Glomerular visceral epithelial cell (primary cell): ENCODE measurements around the gene ELN.
"Not testable (repeated sequence)": the region's sequence is repeated elsewhere in the genome, so short reads cannot be mapped to it uniquely, and the experiment has no call there.

Source experiments
- DNase-seq: peaks from one replicate; pipeline ENCODE4 v3.0.0-alpha.2; 2016; ENCODE audit errors: extremely low spot score

The ELN gene

GRCh38 chr7:74000489-74001149 lies 27.4 kb upstream of the ELN start:
- no peak for DNase-seq

DNA sequence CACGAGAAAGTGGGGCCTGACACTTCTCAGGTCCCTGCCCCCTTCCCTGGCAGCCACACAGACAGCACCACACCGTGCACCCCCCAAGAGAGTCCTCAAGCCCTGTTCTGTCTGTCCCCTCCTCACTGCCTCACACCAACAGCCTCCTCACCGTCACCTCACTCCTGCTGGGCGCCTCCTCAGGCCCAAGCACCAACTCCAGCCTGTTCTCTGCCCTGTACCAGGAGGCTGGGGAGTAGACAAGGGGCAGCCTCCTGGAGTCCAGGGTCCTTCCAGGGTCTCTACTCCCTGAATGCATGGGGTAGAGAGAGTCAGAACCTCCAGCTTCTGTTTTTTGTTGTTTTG lies 26.9 kb upstream of the ELN start:
- DNase-seq, result no peak

- peak; percentile 82 for DNase-seq
Observed at GRCh38 chr7:74002474-74003017, 25.4 kb upstream of the ELN start.

DNA sequence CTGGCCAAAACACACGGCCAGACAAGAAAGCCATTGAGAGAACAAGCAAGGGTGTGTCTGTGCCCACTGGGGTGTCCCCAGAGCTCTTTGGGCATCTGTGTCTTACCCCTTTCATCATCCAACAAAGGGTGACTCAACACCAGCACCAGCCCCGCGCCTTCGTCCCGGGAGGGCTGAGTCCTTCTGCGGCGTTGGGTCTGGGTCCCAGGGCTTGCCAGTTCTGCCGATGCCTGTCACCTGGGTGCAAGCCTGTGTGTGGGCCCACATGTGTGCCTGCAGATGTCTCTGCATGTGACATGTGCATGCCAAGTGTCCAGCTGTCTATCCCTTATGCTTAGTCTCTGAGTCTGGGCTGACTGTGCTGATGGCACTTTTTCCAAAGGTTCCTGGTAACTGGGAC lies 24.4 kb upstream of the ELN start:
- no peak for DNase-seq

DNA sequence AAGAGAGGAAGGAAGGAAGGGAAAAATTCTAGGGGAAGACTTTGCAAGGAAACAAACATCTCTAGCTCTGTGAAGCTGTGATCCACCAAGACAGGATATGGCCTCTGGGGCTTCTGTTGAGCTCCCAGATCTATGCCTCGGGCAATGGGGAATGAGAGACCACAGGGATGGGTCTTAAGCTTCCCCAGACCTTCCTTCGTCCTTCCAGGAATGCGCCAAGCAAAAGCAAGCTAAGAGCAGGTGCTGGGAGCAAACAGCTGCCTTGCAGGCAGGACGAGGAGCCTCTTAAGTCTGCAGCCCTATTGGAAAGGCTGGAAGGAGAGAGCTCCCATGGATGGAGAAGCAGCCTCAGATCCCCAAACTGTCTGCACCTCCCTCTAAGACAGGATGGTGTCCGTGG lies 21.9 kb upstream of the ELN start:
- DNase-seq, result no peak

DNA sequence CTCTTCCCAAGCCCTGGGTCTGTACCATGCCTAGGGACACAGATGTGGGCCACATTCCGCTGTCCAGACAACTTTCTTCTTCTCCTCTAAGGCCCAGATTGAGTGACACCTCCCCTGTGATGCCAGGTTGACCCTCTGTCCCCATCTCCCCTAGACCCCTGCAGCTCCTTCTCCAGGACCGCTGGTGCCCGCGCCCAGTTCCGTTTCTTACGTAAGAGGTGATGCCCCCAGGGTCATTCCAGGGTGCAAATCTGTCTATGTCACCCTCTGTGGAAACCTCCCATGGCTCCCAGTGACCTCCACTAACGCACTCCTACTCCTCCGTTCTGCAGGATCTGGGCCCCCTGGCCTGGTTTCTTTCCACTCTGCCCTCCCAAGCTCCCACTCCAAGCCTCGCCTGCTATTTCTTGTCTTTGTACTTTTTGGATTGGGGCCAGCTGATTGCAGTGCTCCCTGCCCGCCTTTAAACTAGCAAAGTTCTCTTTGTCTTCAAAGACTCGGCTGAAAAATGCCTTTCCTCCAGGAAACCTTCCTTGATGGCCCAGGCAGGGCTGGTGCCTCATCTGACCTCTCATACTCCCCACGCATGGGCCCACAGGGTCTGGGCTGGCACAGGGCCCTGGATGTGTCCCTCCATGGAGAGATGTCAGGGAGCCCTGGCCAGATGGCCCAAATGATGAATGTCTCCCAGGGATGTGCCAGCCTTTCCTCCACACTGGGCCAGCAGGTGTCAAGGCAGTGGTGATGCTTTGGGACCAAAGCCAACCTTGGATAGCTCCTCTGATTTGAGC lies 21.3 kb upstream of the ELN start:
- DNase-seq, result no peak

DNA sequence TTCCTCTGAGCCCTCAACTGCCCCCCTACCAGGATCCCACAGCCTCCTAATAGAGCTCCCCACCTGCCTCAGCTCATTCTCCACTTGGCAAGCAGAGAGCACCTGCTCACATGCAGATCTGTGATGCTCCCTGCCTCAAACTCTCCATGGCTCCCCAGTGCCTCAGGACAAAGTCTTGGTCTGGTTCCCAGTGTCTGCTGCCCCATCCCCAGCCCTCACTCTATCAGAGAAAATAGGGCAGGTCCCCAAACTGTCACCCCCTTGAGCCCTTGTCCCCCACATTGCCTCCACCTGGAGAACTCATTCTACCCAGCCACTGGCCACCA lies 20.8 kb upstream of the ELN start:
- no peak for DNase-seq

DNA sequence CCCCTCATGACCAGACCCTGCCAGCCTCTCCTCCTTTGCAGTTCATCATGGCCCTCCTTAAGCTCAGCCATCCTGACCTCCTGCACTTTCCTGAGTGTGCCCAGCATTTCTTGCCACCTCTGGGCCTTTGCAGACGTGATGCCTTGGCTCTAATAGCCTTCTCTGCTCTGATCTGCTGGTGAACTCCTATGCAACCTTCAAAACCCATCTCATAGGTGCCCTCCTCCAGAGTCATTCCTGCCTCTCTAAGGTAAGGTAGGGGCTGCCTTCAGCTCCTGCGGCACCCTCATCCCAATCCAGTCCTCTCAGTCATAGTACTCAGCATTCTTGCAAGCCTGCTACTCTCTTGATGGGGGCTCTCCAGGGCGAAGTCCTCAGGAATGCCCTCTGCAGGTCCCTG lies 19.3 kb upstream of the ELN start:
- DNase-seq, result no peak

DNA sequence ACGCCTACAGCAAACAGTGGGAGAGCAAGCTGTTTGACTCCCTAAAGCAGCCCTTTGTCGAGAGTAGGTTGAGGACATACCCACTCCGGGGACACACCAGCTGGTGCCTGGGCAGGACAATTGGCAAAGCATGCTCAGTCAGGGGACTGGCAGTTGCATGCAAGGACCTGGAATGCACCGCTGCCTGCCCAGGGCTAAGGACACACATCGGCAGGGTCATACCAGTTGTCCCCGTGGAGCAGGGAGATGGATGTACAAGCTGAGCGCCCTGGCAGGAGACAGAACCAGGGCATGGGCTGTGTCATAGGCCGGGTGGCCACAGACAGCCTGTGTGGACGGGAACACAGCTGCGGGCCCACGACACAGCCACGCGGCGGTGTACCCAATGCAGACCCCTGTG lies 18.3 kb upstream of the ELN start:
- DNase-seq, result no peak

DNA sequence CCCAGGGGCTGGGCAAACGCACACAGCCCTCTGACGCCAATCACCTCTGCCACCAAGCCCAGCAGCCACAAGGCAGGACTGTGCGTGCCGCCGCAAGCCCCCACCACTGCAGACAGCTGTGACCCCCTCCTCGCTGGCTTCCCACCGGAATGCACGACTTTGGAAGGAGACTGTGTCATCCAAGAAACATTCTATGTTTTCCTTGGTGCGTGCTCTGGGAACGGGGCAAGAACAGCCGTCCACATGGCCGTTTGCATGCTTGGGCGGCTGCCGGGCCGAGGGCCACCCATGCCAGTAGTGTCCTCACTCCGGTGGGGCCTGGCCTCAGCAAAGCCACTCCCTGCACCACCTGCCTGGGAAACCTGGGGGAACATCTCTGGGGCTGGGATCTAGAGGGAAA lies 17.6 kb upstream of the ELN start:
- DNase-seq, result peak; percentile 45

DNA sequence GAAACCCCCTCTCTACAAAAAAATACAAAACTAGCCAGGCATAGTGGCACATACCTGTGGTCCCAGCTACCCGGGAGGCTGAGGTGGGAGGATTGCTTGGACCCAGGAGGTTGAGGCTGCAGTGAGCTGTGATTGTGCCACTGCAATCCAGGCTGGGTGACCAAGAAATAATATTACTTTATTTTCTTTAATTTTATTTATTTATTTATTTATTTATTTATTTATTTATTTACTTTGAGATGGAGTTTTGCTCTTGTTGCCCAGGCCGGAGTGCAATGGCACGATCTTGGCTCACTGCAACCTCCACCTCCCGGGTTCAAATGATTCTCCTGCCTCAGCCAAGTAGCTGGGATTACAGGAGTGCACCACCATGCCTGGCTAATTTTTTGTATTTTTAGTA lies 16.6 kb upstream of the ELN start:
- not testable (repeated sequence) for DNase-seq

DNA sequence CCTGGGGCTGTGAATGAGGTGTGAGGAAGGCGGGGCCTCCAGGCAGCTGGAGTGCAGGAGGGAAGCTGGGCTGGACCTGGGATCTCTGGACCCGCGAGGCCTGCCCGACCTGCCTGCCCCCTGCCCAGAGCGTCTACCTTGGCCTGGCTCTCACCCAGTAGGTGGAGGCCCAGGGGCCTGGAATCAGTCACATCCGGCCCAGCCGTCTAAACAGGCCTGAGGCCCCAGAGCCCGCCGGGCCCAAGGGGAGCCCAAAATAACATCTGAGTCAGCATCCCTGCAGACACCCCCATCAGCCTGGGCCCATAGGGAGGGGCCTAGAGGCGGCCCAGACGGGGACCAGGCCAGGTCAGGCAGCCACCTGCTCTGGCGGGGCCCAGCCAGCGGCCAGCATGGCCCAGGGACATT lies 15.1 kb upstream of the ELN start:
- DNase-seq, result peak; percentile 49

- DNase-seq, result no peak
Observed at GRCh38 chr7:74013539-74014272, 14.3 kb upstream of the ELN start.

GRCh38 chr7:74014931-74015330 lies 13.0 kb upstream of the ELN start:
- no peak for DNase-seq

GRCh38 chr7:74015670-74016069 lies 12.3 kb upstream of the ELN start:
- no peak for DNase-seq

DNA sequence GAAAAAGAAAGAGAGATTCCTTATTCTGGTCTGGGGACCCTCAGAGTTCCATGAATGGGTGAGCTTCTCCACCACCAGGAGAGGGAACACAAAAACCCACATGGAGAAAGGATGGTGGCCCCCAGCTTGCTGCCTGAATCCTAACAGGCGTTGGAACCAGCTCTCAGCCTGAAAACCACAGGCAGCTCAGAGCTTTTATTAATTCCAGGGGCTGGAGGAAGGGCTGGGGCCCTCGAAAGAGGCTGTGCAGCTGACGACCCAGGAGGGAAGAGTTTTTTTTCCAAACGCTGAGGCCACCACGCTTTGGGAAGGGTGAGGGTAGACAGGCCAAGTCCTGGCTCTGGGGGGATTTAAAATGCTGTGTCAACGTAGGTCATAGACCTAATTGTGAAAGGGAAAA lies 10.8 kb upstream of the ELN start:
- no peak for DNase-seq

DNA sequence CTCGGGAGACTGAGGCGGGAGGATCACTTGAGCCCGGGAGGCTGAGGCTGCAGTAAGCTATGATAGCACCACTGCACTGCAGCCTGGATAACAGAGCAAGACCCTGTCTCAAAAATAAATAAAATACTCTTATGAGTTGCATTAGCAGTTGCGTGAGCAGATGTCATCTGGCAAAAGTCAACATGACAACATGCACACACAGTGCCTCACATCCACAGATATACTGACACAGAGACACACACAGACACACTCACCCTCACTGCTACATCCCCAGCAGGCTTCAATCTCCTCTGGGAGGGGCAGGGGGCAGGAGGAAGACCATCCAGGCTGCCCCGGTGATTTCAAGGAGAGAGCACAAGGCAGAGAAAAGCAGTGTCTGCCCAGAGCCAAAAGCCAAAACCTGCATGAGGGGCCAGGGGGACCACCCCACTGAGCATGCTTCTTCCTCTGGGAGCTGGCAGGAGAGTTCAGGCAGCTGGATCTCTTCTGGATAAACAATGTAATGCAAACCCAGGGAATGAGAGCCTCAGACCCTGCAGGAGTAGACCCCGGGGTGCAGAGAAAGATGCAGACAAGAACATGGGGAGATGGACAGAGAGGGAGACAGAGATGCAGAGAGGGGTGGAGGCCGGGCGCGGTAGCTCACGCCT lies 9.6 kb upstream of the ELN start:
- no peak for DNase-seq

- DNase-seq, result no peak
Observed at GRCh38 chr7:74019149-74019548, 8.8 kb upstream of the ELN start.

GRCh38 chr7:74020390-74020789 lies 7.6 kb upstream of the ELN start:
- no peak for DNase-seq

GRCh38 chr7:74021546-74022320 lies 6.2 kb upstream of the ELN start:
- no peak for DNase-seq

GRCh38 chr7:74022507-74022906 lies 5.5 kb upstream of the ELN start:
- DNase-seq, result no peak

- DNase-seq, result peak; percentile 34
Observed at GRCh38 chr7:74023092-74023536, 4.9 kb upstream of the ELN start.
